ENCODE results near the gene GAGE12H. TPM values are rescaled to one million over a fixed set of nuclear protein-coding genes. Genes with fewer than 3 reads are reported as not detected.

The GAGE12H gene
- total RNA-seq, 1 experiment from 2014 or later, result not detected

Other genes starting within 250 kb of the GAGE12H start
- not detected in 2 replicates for gene GAGE13, start 248.4 kb upstream of the GAGE12H start, total RNA-seq (2014; rRNA removed; shearing (Covaris generic); ENCODE audit: low replicate concordance)
- not detected in 2 replicates for gene GAGE12C, start 47.8 kb upstream of the GAGE12H start, total RNA-seq (2014; rRNA removed; shearing (Covaris generic); ENCODE audit: low replicate concordance)
- not detected in 2 replicates for gene GAGE12D, start 38.2 kb upstream of the GAGE12H start, total RNA-seq (2014; rRNA removed; shearing (Covaris generic); ENCODE audit: low replicate concordance)
- not detected in 2 replicates for gene GAGE12E, start 28.7 kb upstream of the GAGE12H start, total RNA-seq (2014; rRNA removed; shearing (Covaris generic); ENCODE audit: low replicate concordance)
- not detected in 2 replicates for gene GAGE12F, start 19.1 kb upstream of the GAGE12H start, total RNA-seq (2014; rRNA removed; shearing (Covaris generic); ENCODE audit: low replicate concordance)
- gene GAGE12G, start 9.5 kb upstream of the GAGE12H start, total RNA-seq (2014; rRNA removed; shearing (Covaris generic); ENCODE audit: low replicate concordance), result not detected in 2 replicates
- not detected in 2 replicates for gene GAGE2A, start 9.5 kb downstream of the GAGE12H start, total RNA-seq (2014; rRNA removed; shearing (Covaris generic); ENCODE audit: low replicate concordance)
- not detected in 2 replicates for gene GAGE1, start 19.1 kb downstream of the GAGE12H start, total RNA-seq (2014; rRNA removed; shearing (Covaris generic); ENCODE audit: low replicate concordance)
- not detected in 2 replicates for gene PAGE1, start 116.0 kb downstream of the GAGE12H start, total RNA-seq (2014; rRNA removed; shearing (Covaris generic); ENCODE audit: low replicate concordance)
- not detected in 2 replicates for gene PAGE4, start 249.4 kb downstream of the GAGE12H start, total RNA-seq (2014; rRNA removed; shearing (Covaris generic); ENCODE audit: low replicate concordance)